GM12892 (cell line): ENCODE measurements around the gene LAMA3.
A peak's percentile ranks its signal among the peaks of the same experiment; 100 is the strongest.
"Not testable (repeated sequence)": the region's sequence is repeated elsewhere in the genome, so short reads cannot be mapped to it uniquely, and the experiment has no call there.

Experiments
- DNase-seq: peaks from one replicate; pipeline ENCODE4 v3.0.0; 2011; ENCODE audit not compliant: insufficient read length
- FAIRE-seq: peaks from 2 replicates; lab custom pipeline; 2011; peaks lifted over from hg19 to GRCh38; lab: Jason Lieb, UNC
- POLR2A ChIP-seq: IDR thresholded peaks from 2 replicates; pipeline ENCODE4 v1.6.1; 2011; ENCODE audit warnings: low read depth, low read length, control low read depth
- POLR2AphosphoS5 ChIP-seq: IDR thresholded peaks from 2 replicates; pipeline ENCODE4 v1.6.1; 2011; ENCODE audit warnings: low read depth, low read length, control low read depth
- TAF1 ChIP-seq: IDR thresholded peaks from 2 replicates; pipeline ENCODE4 v1.6.1; 2011; ENCODE audit warnings: low read depth, mild to moderate bottlenecking, control low read depth, low read length, borderline replicate concordance

LAMA3 gene

GRCh38 chr18:23725827-23726661, 36.8 kb downstream of the LAMA3 start:
- FAIRE-seq (no peak), DNase-seq (no peak)
- TF ChIP-seq POLR2A (no peak), POLR2AphosphoS5 (no peak), TAF1 (no peak)

- DNase-seq (no peak), FAIRE-seq (no peak)
- no peak for TF ChIP-seq POLR2A
- TF ChIP-seq TAF1: no peak
- TF ChIP-seq POLR2AphosphoS5: no peak
These were observed 38.6 kb downstream of the LAMA3 start for GRCh38 chr18:23727707-23728493.

GRCh38 chr18:23730857-23731256, 41.6 kb downstream of the LAMA3 start:
- FAIRE-seq (no peak), DNase-seq (no peak)
- TF ChIP-seq TAF1 (no peak), POLR2AphosphoS5 (no peak), POLR2A (no peak)

GRCh38 chr18:23731861-23732260, 42.6 kb downstream of the LAMA3 start:
- peak; percentile 9 for FAIRE-seq

GRCh38 chr18:23732439-23732838, 43.2 kb downstream of the LAMA3 start:
- DNase-seq (no peak), FAIRE-seq (no peak)

More at GRCh38 chr18:23731861-23732260, 42.6 kb downstream of the LAMA3 start:
- TF ChIP-seq POLR2A: no peak
- TF ChIP-seq TAF1: no peak
- DNase-seq: no peak

GRCh38 chr18:23733265-23733664, 44.0 kb downstream of the LAMA3 start:
- FAIRE-seq, DNase-seq: not testable (repeated sequence)

More at GRCh38 chr18:23732439-23732838, 43.2 kb downstream of the LAMA3 start:
- TF ChIP-seq TAF1: no peak
- no peak for TF ChIP-seq POLR2AphosphoS5
- no peak for TF ChIP-seq POLR2A

- TF ChIP-seq TAF1 (no peak), POLR2A (no peak), POLR2AphosphoS5 (no peak)
- FAIRE-seq (no peak), DNase-seq (no peak)
These were observed 44.6 kb downstream of the LAMA3 start for GRCh38 chr18:23733895-23734294.

- no peak for TF ChIP-seq POLR2A
- TF ChIP-seq POLR2AphosphoS5: no peak
- TF ChIP-seq TAF1: no peak
- DNase-seq: no peak
- no peak for FAIRE-seq
These were observed 45.8 kb downstream of the LAMA3 start for GRCh38 chr18:23735021-23735464.

- DNase-seq: no peak
- no peak for FAIRE-seq
- no peak for TF ChIP-seq TAF1
- no peak for TF ChIP-seq POLR2A
- no peak for TF ChIP-seq POLR2AphosphoS5
These were observed 48.3 kb downstream of the LAMA3 start for GRCh38 chr18:23737578-23737977.

GRCh38 chr18:23738151-23738550, 48.9 kb downstream of the LAMA3 start:
- DNase-seq (no peak), FAIRE-seq (no peak)
- no peak for TF ChIP-seq TAF1
- TF ChIP-seq POLR2A: no peak
- TF ChIP-seq POLR2AphosphoS5: no peak

- DNase-seq (no peak), FAIRE-seq (no peak)
- TF ChIP-seq POLR2AphosphoS5: no peak
- no peak for TF ChIP-seq POLR2A
These were observed 49.3 kb downstream of the LAMA3 start for GRCh38 chr18:23738575-23738974.
